Measurements from ENCODE around the gene CCDC78. TPM values are rescaled to one million over a fixed set of nuclear protein-coding genes. Genes with fewer than 3 reads are reported as not detected.

CCDC78 gene
- polyA plus RNA-seq, 1 donor (not counting 4 experiments of a cell fraction or from before 2014, with no cell fraction given), result 2.5 TPM

DNA sequence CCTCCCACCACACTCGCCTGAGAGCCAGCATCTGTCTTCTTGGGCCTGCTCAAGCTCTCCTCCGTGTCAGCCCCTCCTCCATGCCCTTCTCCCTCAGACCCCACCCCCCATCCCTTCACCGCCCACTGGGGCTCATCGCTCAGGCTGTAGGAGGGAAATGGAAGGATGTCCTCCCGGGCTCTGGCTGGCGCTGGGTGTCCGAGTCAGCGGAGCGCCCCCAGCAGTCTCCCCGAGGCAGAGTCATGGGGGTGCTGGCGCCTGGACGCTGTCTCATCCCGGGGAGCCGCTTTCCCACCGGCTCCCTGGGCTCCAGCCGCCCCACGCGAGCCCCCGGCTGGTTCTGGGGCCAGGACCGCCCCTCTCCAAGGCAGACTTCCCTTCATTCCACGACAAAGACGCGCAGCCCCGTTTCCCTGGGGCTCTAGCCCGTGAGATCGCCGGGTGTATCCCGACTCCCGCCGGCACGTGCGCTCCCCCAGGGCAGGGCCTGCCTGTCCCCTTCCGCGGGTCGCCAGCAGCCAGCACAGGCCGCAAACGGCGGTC is 5.7 kb downstream of the CCDC78 start:
- dilution Hi-C loops (cut with MboI; ENCODE audit: extremely low pct_ligation_motif_present, low sequenced_read_pairs), result no loop called here
- H3K4me3 ChIP-seq (ENCODE audit: control insufficient read depth in 2 of 3, extremely low read depth in 1 of 3, insufficient read depth in 2 of 3, low read depth in 1 of 3, low read length in 3 of 3), result peak overlapping the region; percentile 60 to 83 (median 81)
- H3K4me2 ChIP-seq (ENCODE audit: control insufficient read depth, extremely low read depth, insufficient read depth, low read depth, low read length), result peak overlapping the region; percentile 76
- FAIRE-seq (no peak), DNase-seq (ENCODE audit: low read depth, low spot score) (no peak)
- peak overlapping the region; percentile 66 for H3K27ac ChIP-seq (ENCODE audit: control insufficient read depth, insufficient read depth, low read length)
- peak overlapping the region; percentile 79 for H3K9ac ChIP-seq (ENCODE audit: control insufficient read depth, extremely low read depth, insufficient read depth, low read length)
- TF ChIP-seq, protein P1, sequence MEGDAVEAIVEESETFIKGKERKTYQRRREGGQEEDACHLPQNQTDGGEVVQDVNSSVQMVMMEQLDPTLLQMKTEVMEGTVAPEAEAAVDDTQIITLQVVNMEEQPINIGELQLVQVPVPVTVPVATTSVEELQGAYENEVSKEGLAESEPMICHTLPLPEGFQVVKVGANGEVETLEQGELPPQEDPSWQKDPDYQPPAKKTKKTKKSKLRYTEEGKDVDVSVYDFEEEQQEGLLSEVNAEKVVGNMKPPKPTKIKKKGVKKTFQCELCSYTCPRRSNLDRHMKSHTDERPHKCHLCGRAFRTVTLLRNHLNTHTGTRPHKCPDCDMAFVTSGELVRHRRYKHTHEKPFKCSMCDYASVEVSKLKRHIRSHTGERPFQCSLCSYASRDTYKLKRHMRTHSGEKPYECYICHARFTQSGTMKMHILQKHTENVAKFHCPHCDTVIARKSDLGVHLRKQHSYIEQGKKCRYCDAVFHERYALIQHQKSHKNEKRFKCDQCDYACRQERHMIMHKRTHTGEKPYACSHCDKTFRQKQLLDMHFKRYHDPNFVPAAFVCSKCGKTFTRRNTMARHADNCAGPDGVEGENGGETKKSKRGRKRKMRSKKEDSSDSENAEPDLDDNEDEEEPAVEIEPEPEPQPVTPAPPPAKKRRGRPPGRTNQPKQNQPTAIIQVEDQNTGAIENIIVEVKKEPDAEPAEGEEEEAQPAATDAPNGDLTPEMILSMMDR (optimal IDR thresholded peaks at IDR 0.05 in 1 of 3, IDR thresholded peaks at IDR 0.05 in 1 of 3, conservative IDR thresholded peaks at IDR 0.05 in 1 of 3; ENCODE audit: extremely low read depth in 1 of 3, insufficient read depth in 2 of 3, low read length in 3 of 3), result peak in 2 of 3 experiments; percentile 2 to 31
- no peak for TF ChIP-seq EZH2 (IDR thresholded peaks at IDR 0.05; ENCODE audit: low read length)
- peaks cover 8% of the 10 kb centered on the region for H3K79me2 ChIP-seq (ENCODE audit: control insufficient read depth, insufficient read depth, low read length)
- H4K20me1 ChIP-seq (ENCODE audit: control insufficient read depth, extremely low read depth, insufficient read depth, low read length), result peaks cover 7% of the 10 kb centered on the region
- peaks cover 0 to 1% of the 10 kb centered on the region in 2 experiments for H3K36me3 ChIP-seq (ENCODE audit: control insufficient read depth in 2 of 2, extremely low read depth in 1 of 2, insufficient read depth in 2 of 2, low read length in 2 of 2)
- H3K9me1 ChIP-seq (ENCODE audit: control insufficient read depth, extremely low read depth, insufficient read depth, low read length), result peaks cover 2% of the 10 kb centered on the region
- peaks cover 19% of the 10 kb centered on the region for H3K4me1 ChIP-seq (ENCODE audit: control insufficient read depth, extremely low read depth, insufficient read depth, low read length)
- H3K27me3 ChIP-seq (ENCODE audit: control insufficient read depth, extremely low read depth, insufficient read depth, low read length), result no peaks in the 10 kb centered on the region
- peak overlapping the region; percentile 40 for H2AFZ ChIP-seq (ENCODE audit: control insufficient read depth, low read length)
- H3K9me3 ChIP-seq (ENCODE audit: control insufficient read depth, low read depth, low read length), result no peaks in the 10 kb centered on the region

DNA sequence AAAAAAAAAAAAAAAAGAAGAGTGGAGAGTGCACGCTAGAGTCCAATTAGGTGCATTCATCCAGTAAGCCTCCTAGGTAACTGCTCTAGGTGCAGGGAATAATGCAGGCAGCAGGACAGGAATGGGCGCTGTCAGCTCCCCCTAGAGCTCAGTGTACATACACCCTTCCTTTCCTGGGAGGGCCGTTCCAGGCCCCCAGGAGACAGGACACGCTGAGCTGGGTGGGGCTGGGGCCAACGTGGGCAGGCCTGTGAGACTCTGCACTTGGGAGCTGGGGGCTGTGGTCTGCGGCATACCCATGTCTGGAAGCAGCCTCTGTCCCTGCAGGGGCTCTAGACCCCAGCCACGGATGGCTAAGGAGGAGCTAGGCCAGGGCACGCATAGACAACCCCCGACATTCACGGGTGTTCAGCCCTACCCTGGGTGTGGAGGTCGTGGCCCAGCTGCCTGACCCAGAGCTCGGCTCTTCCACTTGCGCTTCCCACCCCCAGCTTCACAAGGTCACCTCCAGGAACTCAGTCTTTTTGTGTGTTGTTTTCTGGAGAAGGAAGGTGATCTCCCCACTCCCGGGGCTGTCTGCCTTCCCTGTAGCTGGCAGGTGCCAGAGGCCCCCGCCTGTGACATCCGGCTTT is 6.3 kb downstream of the CCDC78 start:
- Histone ChIP-seq H3K36me3 (ENCODE audit: control insufficient read depth in 2 of 2, extremely low read depth in 1 of 2, insufficient read depth in 2 of 2, low read length in 2 of 2) (peaks cover 0 to 1% of the 10 kb centered on the region in 2 experiments), H3K79me2 (ENCODE audit: control insufficient read depth, insufficient read depth, low read length) (peaks cover 8% of the 10 kb centered on the region), H3K9me1 (ENCODE audit: control insufficient read depth, extremely low read depth, insufficient read depth, low read length) (peaks cover 2% of the 10 kb centered on the region), H3K27ac (ENCODE audit: control insufficient read depth, insufficient read depth, low read length) (peak overlapping the region; percentile 66), H3K9ac (ENCODE audit: control insufficient read depth, extremely low read depth, insufficient read depth, low read length) (peak overlapping the region; percentile 79), H3K4me1 (ENCODE audit: control insufficient read depth, extremely low read depth, insufficient read depth, low read length) (peaks cover 19% of the 10 kb centered on the region), H3K4me3 (ENCODE audit: control insufficient read depth in 2 of 3, extremely low read depth in 1 of 3, insufficient read depth in 2 of 3, low read depth in 1 of 3, low read length in 3 of 3) (peak overlapping the region; percentile 60 to 83 (median 81)), H2AFZ (ENCODE audit: control insufficient read depth, low read length) (no peak overlapping the region), H4K20me1 (ENCODE audit: control insufficient read depth, extremely low read depth, insufficient read depth, low read length) (peaks cover 7% of the 10 kb centered on the region), H3K27me3 (ENCODE audit: control insufficient read depth, extremely low read depth, insufficient read depth, low read length) (no peaks in the 10 kb centered on the region), H3K4me2 (ENCODE audit: control insufficient read depth, extremely low read depth, insufficient read depth, low read depth, low read length) (peak overlapping the region; percentile 76), H3K9me3 (ENCODE audit: control insufficient read depth, low read depth, low read length) (no peaks in the 10 kb centered on the region)
- TF ChIP-seq EZH2 (IDR thresholded peaks at IDR 0.05; ENCODE audit: low read length), result no peak
- TF ChIP-seq, protein P1 (optimal IDR thresholded peaks at IDR 0.05 in 1 of 3, IDR thresholded peaks at IDR 0.05 in 1 of 3, conservative IDR thresholded peaks at IDR 0.05 in 1 of 3; ENCODE audit: extremely low read depth in 1 of 3, insufficient read depth in 2 of 3, low read length in 3 of 3), result peak; percentile 49 to 65 (median 57)
- FAIRE-seq (peak; percentile 26), DNase-seq (ENCODE audit: low read depth, low spot score) (no peak)
- dilution Hi-C loops (cut with MboI; ENCODE audit: extremely low pct_ligation_motif_present, low sequenced_read_pairs), result no loop called here
